Neural progenitor cell (in vitro differentiated cells): Measurements from ENCODE around the gene PODXL2. TPM values are rescaled to one million over a fixed set of nuclear protein-coding genes. Genes with fewer than 3 reads are reported as not detected.

Experiments
- DNase-seq: peaks from one replicate; pipeline ENCODE4 v3.0.0-alpha.2; 2016; ENCODE audit warnings: low spot score
- H2AFZ ChIP-seq: fragments of 200-600 bp; sonication (generic); replicated peaks from 2 replicates; pipeline ENCODE4 v1.6.1; 2016; ENCODE audit warnings: antibody characterized with exemption
- H3F3A ChIP-seq: fragments of 200-600 bp; sonication (generic); 2 replicates; pipeline ENCODE4 v1.6.1; 2016; ENCODE audit warnings: antibody characterized with exemption, low read depth
- H3K27ac ChIP-seq: fragments of 200-600 bp; sonication (generic); 2 replicates; pipeline ENCODE4 v1.5.1; 2016; ENCODE audit warnings: mild to moderate bottlenecking
- H3K27me3 ChIP-seq: fragments of 200-600 bp; sonication (generic); 2 replicates; pipeline ENCODE4 v1.6.1; 2016; ENCODE audit warnings: mild to moderate bottlenecking, moderate library complexity
- H3K36me3 ChIP-seq: fragments of 200-600 bp; sonication (generic); 2 replicates; pipeline ENCODE4 v1.5.1; 2016
- H3K4me1 ChIP-seq: fragments of 200-600 bp; sonication (generic); 2 replicates; pipeline ENCODE4 v1.6.1; 2016; ENCODE audit warnings: mixed run types
- H3K4me2 ChIP-seq: fragments of 200-600 bp; sonication (generic); 2 replicates; pipeline ENCODE4 v1.6.1; 2016
- H3K4me3 ChIP-seq: fragments of 200-600 bp; sonication (generic); 2 replicates; pipeline ENCODE4 v1.5.1; 2016
- H3K79me2 ChIP-seq: fragments of 200-600 bp; sonication (generic); 2 replicates; pipeline ENCODE4 v1.6.1; 2016; ENCODE audit warnings: low read depth
- H3K9ac ChIP-seq: fragments of 200-600 bp; sonication (generic); 2 replicates; pipeline ENCODE4 v1.6.1; 2016
- H3K9me3 ChIP-seq: fragments of 200-600 bp; sonication (generic); 2 replicates; pipeline ENCODE4 v1.5.1; 2016; ENCODE audit warnings: low read depth
- H4K20me1 ChIP-seq: fragments of 200-600 bp; sonication (generic); 2 replicates; pipeline ENCODE4 v1.6.1; 2016; ENCODE audit warnings: low read depth
- H3K27ac Mint-ChIP-seq: 3 replicates; pipeline ENCODE4 v1.8.0; 2021; ENCODE audit warnings: mixed read lengths
- H3K27me3 Mint-ChIP-seq: 2 replicates; pipeline ENCODE4 v1.8.0; 2022; ENCODE audit warnings: low read depth, mild to moderate bottlenecking, inconsistent platforms, moderate library complexity, mixed read lengths; ENCODE audit not compliant: insufficient read depth
- H3K36me3 Mint-ChIP-seq: 3 replicates; pipeline ENCODE4 v1.8.0; 2021; ENCODE audit warnings: mixed read lengths
- H3K4me1 Mint-ChIP-seq: 3 replicates; pipeline ENCODE4 v1.8.0; 2021; ENCODE audit warnings: mixed read lengths
- H3K4me3 Mint-ChIP-seq: 3 replicates; pipeline ENCODE4 v1.8.0; 2021; ENCODE audit warnings: mild to moderate bottlenecking, moderate library complexity, mixed read lengths
- H3K9me3 Mint-ChIP-seq: 3 replicates; pipeline ENCODE4 v1.8.0; 2020; ENCODE audit warnings: mixed read lengths
- EZH2 ChIP-seq: fragments of 200-600 bp; sonication (generic); IDR thresholded peaks from 2 replicates; pipeline ENCODE4 v1.6.1; 2017; ENCODE audit warnings: antibody characterized with exemption, mild to moderate bottlenecking, moderate library complexity
- EZH2phosphoT487 ChIP-seq: fragments of 200-600 bp; sonication (generic); IDR thresholded peaks from 2 replicates; pipeline ENCODE4 v1.6.1; 2017; ENCODE audit warnings: antibody characterized with exemption
- microRNA-seq: library from miRNA; unstranded; fragments of <30 nt; microRNA quantifications from one replicate; pipeline ENCODE4, GENCODE V29; 2016
- small RNA-seq: library from RNA; depleted of rRNA; stranded (forward); fragments of <200 nt; gene quantifications from one replicate; pipeline ENCODE3, GENCODE V24; 2015
- total RNA-seq: library from RNA; depleted of rRNA; stranded (reverse); fragments of >200 nt; gene quantifications from 2 replicates; pipeline ENCODE4 v1.2.3, GENCODE V29; 2015; ENCODE audit warnings: low replicate concordance
- TF ChIP-seq, protein P1 (sequence below): fragments of 200-600 bp; sonication (generic); IDR thresholded peaks from 2 replicates; pipeline ENCODE4 v1.5.1; 2017; ENCODE audit warnings: antibody characterized with exemption, mild to moderate bottlenecking

PODXL2 gene
- total RNA-seq, 1 donor from 2014 or later, result 18.4 TPM

DNA sequence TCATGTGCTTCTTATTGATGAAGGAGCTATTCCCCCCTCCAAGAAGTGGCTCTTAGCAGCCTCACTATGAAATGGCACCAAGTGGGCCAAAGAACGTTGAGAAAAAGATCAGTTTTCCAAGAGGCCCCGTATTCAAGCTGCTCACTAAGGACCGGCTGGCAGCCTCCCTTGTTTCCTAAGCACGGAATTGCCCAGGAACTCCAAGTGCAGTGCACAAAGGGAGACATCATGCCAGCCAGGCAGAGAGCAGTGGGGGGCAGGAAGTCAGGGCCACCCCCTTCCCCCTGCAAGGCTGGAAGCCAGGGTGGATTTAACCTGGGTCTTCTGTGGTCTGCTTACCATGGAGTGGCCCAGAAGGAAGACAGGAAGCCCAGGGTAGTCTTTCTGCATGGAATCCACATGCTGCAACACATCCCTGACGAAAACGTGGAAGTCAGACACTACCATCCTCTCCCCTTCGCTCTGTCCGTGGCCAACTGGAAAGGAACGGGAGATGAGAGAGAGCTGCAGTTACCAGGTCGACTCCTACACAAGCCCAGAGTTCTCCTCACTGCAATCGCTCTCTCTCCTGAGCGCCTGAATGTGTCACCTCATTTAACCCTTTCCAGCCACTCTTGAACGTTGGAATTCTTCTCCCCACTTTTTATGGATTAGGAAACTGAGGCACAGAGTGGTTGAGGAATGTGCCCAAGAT lies 93.3 kb downstream of the PODXL2 start:
- no peak for DNase-seq
- H3K4me1 Mint-ChIP-seq, result peaks cover 26% of the 10 kb centered on the region
- H3K27ac ChIP-seq, result no peak overlapping the region
- H3K9me3 ChIP-seq, result no peaks in the 10 kb centered on the region
- H3F3A ChIP-seq, result peaks cover 7% of the 10 kb centered on the region
- H3K27me3 Mint-ChIP-seq, result peaks cover 7% of the 10 kb centered on the region
- peaks cover 3% of the 10 kb centered on the region for H3K27me3 ChIP-seq
- no peaks in the 10 kb centered on the region for H3K79me2 ChIP-seq
- H3K4me2 ChIP-seq, result peak overlapping the region; percentile 62
- no peaks in the 10 kb centered on the region for H3K36me3 ChIP-seq
- no peak overlapping the region for H3K4me3 Mint-ChIP-seq
- TF ChIP-seq EZH2phosphoT487, result no peak
- TF ChIP-seq EZH2, result no peak
- TF ChIP-seq, protein P1, sequence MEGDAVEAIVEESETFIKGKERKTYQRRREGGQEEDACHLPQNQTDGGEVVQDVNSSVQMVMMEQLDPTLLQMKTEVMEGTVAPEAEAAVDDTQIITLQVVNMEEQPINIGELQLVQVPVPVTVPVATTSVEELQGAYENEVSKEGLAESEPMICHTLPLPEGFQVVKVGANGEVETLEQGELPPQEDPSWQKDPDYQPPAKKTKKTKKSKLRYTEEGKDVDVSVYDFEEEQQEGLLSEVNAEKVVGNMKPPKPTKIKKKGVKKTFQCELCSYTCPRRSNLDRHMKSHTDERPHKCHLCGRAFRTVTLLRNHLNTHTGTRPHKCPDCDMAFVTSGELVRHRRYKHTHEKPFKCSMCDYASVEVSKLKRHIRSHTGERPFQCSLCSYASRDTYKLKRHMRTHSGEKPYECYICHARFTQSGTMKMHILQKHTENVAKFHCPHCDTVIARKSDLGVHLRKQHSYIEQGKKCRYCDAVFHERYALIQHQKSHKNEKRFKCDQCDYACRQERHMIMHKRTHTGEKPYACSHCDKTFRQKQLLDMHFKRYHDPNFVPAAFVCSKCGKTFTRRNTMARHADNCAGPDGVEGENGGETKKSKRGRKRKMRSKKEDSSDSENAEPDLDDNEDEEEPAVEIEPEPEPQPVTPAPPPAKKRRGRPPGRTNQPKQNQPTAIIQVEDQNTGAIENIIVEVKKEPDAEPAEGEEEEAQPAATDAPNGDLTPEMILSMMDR, result no peak
- H3K36me3 Mint-ChIP-seq, result no peaks in the 10 kb centered on the region
- H3K9me3 Mint-ChIP-seq, result peaks cover 14% of the 10 kb centered on the region
- peak overlapping the region; percentile 50 for H3K27ac Mint-ChIP-seq
- no peak overlapping the region for H3K4me3 ChIP-seq
- no peaks in the 10 kb centered on the region for H4K20me1 ChIP-seq
- H3K4me1 ChIP-seq, result peaks cover 20% of the 10 kb centered on the region
- no peak overlapping the region for H3K9ac ChIP-seq
- H2AFZ ChIP-seq, result no peak overlapping the region

Small RNA genes within 50 kb of the gene (microRNA-seq; reads per million reads assigned to microRNA genes)
- 0.54 reads per million for gene MIR7976

Small RNA genes within 50 kb of the gene (small RNA-seq; reads per million reads assigned to genes)
- gene MIR7976, result not detected

Other genes starting within 250 kb of the PODXL2 start
- 11.8 and 27.4 TPM in 2 replicates for gene TPRA1, start 38.5 kb upstream of the PODXL2 start, total RNA-seq
- 104 and 180 TPM in 2 replicates for gene MCM2, start 30.8 kb upstream of the PODXL2 start, total RNA-seq
- gene ABTB1, start 43.8 kb downstream of the PODXL2 start, total RNA-seq, result 2.4 and 4.9 TPM in 2 replicates
- gene MGLL, start 193.3 kb downstream of the PODXL2 start, total RNA-seq, result 0.12 and 0.15 TPM in 2 replicates